Breast epithelium (tissue), 3 donors: Measurements from ENCODE around the gene WWOX.

Source experiments
- POLR2A ChIP-seq: fragments of 450-650 bp; IDR thresholded peaks from one replicate; pipeline ENCODE4 v1.6.1; 2016; ENCODE audit warnings: antibody characterized with exemption, mild to moderate bottlenecking, moderate library complexity
- POLR2AphosphoS5 ChIP-seq, 3 donors: sonication (generic); formaldehyde crosslinking; IDR thresholded peaks; one replicate each; pipeline ENCODE4 v1.6.1; 2017; ENCODE audit warnings: antibody characterized with exemption in 3 of 3
- TF ChIP-seq, protein P1 (sequence below), 3 donors: fragments of 450-650 bp; IDR thresholded peaks; one replicate each; pipeline ENCODE4 v1.5.1; 2016 to 2017; ENCODE audit warnings: antibody characterized with exemption in 3 of 3, mild to moderate bottlenecking in 3 of 3, moderate library complexity in 3 of 3

GRCh38 chr16:78300469-78300868 is 201.0 kb downstream of the WWOX start:
- TF ChIP-seq POLR2A = no peak
- TF ChIP-seq, protein P1, sequence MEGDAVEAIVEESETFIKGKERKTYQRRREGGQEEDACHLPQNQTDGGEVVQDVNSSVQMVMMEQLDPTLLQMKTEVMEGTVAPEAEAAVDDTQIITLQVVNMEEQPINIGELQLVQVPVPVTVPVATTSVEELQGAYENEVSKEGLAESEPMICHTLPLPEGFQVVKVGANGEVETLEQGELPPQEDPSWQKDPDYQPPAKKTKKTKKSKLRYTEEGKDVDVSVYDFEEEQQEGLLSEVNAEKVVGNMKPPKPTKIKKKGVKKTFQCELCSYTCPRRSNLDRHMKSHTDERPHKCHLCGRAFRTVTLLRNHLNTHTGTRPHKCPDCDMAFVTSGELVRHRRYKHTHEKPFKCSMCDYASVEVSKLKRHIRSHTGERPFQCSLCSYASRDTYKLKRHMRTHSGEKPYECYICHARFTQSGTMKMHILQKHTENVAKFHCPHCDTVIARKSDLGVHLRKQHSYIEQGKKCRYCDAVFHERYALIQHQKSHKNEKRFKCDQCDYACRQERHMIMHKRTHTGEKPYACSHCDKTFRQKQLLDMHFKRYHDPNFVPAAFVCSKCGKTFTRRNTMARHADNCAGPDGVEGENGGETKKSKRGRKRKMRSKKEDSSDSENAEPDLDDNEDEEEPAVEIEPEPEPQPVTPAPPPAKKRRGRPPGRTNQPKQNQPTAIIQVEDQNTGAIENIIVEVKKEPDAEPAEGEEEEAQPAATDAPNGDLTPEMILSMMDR (IDR thresholded peaks at IDR 0.05) = no peak
- no peak for TF ChIP-seq POLR2AphosphoS5 (IDR thresholded peaks at IDR 0.05)
